IPS-18a (cell line): ENCODE measurements around the gene TBCD.

Source experiments
- H3K27ac ChIP-seq: one replicate; pipeline ENCODE4 v1.5.1; 2013; ENCODE audit warnings: low read length
- H3K27me3 ChIP-seq: one replicate; pipeline ENCODE4 v1.6.1; 2013; ENCODE audit warnings: mild to moderate bottlenecking, low read length; ENCODE audit not compliant: control insufficient read depth, insufficient read depth
- H3K36me3 ChIP-seq: one replicate; pipeline ENCODE4 v1.6.1; 2013; ENCODE audit warnings: low read depth, low read length; ENCODE audit not compliant: control insufficient read depth
- H3K4me1 ChIP-seq: one replicate; pipeline ENCODE4 v1.6.1; 2013; ENCODE audit warnings: low read depth, low read length; ENCODE audit not compliant: control insufficient read depth
- H3K4me3 ChIP-seq: one replicate; pipeline ENCODE4 v1.5.1; 2013; ENCODE audit warnings: low read length
- H3K9ac ChIP-seq: one replicate; pipeline ENCODE4 v1.6.1; 2013; ENCODE audit warnings: mild to moderate bottlenecking, low read length, moderate library complexity
- H3K9me3 ChIP-seq: one replicate; pipeline ENCODE4 v1.6.1; 2013; ENCODE audit warnings: low read depth, low read length; ENCODE audit not compliant: control insufficient read depth

Gene TBCD

DNA sequence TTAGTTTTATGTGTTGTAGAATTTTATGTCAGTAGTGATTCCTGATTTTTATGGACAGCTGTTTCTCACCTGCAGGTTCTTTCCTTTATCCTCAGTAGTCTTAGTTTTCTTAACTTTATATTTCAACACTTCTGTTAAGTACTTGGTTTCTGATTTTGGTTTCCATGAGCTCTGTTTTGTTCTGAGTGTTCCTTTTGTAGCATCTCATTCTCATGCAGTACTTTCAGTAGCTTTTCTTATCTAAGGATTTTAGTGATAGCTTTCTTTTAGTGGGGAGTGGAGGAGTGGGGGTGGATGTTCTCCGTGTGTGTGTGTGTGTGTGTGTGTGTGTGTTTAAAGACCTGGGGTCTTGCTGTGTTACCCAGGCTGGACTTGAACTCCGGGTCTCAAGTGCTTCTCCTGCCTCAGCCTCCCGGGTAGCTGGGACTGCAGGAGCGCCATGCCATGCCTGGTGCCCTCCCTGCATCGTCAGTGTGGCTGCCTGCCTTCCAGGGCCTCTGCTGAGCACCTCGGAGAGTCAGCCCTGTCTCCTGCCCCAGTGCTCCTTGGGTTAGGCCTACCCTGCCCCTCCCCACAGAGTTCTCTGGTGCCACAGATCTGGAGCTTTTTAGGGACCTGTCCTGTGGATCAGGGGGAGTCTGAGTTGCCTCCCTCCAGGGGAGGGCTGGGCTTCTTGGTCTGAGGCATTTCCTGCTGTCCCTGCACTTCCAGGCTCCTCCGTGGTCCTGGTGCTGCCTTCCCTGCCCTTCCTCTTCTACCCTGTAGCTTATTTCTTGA, 92.2 kb downstream of the TBCD start:
- Histone ChIP-seq H3K9me3 (no peaks in the 10 kb centered on the region), H3K27me3 (no peaks in the 10 kb centered on the region), H3K36me3 (peaks cover 6% of the 10 kb centered on the region), H3K4me3 (no peak overlapping the region), H3K4me1 (peaks cover 12% of the 10 kb centered on the region), H3K9ac (no peak overlapping the region), H3K27ac (no peak overlapping the region)

DNA sequence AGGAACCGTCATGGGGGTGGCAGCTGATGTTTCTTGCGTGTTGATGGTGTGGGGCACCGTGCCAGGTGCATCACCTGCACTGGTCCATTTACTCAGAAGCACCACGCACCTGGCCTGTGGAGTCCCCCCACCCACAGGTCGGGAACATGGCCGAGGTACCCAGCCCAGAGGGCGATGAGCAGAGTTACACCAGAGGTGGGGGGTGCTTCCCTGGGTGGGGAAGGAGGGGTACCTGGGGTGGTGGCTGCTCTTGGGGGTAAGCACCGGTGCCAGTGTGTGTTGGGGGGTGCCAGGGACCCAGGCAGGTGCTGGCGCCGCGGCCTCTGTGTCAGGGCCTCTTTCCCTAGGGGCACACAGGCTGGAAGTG, 92.9 kb downstream of the TBCD start:
- H3K27me3 ChIP-seq: no peaks in the 10 kb centered on the region
- H3K27ac ChIP-seq: no peak overlapping the region
- H3K9me3 ChIP-seq: no peaks in the 10 kb centered on the region
- H3K4me3 ChIP-seq: no peak overlapping the region
- H3K4me1 ChIP-seq: peaks cover 9% of the 10 kb centered on the region
- H3K9ac ChIP-seq: no peak overlapping the region
- H3K36me3 ChIP-seq: peaks cover 6% of the 10 kb centered on the region

DNA sequence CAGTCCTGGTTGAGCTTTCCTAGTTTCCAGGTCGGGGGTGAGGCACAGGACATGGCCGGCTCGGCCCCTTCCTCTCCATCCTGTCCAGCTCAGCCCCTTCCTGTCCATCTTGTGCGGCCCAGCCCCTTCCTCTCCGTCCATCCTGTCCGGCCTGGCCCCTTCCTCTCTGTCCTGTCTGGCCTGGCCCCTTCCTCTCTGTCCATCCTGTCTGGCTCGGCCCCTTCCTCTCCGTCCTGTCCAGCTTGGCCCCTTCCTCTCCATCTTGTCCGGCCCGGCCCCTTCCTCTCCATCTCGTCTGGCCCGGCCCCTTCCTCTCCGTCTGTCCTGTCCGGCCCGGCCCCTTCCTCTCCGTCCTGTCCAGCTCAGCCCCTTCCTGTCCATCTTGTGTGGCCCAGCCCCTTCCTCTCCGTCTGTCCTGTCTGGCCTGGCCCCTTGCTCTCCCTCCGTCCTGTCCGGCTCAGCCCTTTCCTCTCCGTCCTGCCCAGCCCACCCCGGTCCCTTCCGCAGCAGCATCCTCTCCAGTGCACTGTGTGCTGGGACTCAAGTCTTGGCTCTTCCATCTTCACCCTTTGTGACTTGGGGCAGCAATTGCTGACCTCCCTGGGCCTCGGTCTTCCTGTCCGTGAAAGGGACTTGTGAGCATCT, 93.4 kb downstream of the TBCD start:
- H3K4me3 ChIP-seq: no peak overlapping the region
- no peaks in the 10 kb centered on the region for H3K9me3 ChIP-seq
- peaks cover 6% of the 10 kb centered on the region for H3K36me3 ChIP-seq
- no peak overlapping the region for H3K27ac ChIP-seq
- no peaks in the 10 kb centered on the region for H3K27me3 ChIP-seq
- H3K9ac ChIP-seq: no peak overlapping the region
- H3K4me1 ChIP-seq: peaks cover 4% of the 10 kb centered on the region

DNA sequence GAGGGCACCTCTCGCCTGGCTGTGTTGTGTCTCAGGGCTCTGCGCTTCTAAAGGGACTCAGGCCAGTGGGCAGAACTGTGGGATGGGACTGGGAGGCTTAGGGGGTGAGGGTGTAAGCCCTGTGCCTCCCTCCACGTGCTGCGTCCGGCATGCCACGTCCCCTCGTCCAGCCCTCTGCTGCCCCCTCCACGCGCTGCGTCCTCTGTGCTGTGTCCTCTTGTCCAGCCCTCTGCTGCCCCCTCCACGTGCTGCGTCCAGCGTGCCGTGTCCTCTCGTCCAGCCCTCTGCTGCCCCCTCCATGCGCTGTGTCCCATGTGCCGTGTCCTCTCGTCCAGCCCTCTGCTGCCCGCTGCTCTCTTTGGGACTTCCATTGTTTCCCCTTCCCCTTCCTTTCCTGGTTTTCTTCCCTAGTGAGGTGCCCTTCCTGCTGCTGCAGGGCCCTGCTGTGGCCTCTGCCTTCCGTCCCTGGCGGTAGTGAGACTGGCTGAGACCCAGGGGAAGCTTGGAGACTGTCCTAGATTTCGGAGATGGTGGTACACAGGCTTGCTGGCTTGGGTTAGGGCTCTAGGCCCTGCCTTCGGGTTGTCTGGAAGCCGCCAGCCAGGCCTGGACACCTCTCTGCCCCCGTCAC, 94.3 kb downstream of the TBCD start:
- H3K9ac ChIP-seq: no peak overlapping the region
- no peaks in the 10 kb centered on the region for H3K4me1 ChIP-seq

DNA sequence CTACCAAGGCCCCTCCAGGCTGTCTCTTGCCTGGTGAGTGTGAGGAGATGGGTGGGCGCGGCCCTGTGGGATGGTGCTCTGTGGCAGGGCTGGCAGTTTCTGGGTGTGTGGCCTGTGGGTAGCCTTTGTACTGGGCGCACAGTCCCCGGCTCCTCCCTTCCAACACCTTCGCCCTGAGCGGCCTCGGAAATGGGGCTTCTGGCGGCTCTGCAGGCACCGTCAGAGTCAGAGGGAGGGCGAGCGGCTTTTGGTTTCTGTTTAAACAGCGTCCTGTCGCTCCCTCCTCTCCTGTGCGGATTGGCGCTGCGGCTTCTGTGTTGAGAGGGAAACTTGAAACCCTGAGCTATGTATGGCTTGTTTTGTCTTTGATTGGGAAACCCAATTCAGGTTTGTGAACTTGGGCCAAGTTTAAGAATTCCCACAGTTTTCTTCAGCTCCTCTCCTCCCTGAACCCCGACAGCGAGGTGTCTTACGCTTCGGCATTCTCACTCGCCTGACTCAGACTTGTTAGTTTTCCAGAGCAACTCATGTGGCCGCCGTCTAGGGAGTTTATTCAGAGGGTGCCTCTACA, 96.2 kb downstream of the TBCD start:
- Histone ChIP-seq H3K9ac (no peak overlapping the region), H3K27me3 (no peaks in the 10 kb centered on the region), H3K9me3 (no peaks in the 10 kb centered on the region), H3K4me1 (no peaks in the 10 kb centered on the region), H3K36me3 (peaks cover 6% of the 10 kb centered on the region), H3K4me3 (no peak overlapping the region), H3K27ac (no peak overlapping the region)

More for the DNA sequence above, 94.3 kb downstream of the TBCD start:
- H3K4me3 ChIP-seq: no peak overlapping the region
- H3K9me3 ChIP-seq: no peaks in the 10 kb centered on the region
- H3K27ac ChIP-seq: no peak overlapping the region
- H3K36me3 ChIP-seq: peaks cover 6% of the 10 kb centered on the region
- no peaks in the 10 kb centered on the region for H3K27me3 ChIP-seq

DNA sequence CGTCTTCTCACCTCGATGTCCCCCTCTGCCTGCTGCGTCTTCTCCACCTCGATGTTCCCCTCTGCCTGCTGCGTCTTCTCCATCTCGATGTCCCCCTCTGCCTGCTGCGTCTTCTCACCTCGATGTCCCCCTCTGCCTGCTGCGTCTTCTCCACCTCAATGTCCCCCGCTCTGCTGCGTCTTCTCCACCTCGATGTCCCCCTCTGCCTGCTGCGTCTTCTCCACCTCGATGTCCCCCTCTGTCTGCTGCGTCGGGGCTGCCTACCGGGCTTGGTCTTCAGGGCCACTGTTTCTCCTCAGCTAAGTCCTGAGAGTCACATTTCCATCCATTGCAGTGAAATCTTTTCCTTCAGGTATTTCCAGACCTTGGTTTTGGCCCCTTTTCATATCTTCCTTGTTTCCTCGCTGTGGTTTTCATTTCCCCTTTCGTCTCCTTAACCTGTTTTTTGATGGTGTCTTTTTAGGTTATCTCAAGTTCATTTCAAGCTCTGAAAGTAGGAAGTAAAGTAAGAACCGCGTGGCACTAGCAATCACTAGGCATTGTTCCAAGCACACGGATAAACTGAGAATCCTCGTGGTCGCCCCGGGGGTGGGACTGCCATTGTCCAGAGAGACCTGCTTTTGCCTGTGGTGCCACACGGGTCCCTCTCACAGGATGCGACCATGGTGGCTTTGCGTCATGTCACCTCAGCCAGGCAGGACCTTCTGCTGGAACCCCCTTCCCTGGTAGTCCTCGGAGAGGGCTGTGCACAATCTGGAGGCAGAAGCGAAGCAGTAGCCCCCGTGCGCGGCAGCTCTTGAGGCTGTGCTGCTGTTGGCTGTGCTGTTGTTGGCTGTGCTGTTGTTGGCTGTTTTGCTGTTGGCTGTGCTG, 97.4 kb downstream of the TBCD start:
- H3K27ac ChIP-seq: no peak overlapping the region
- H3K9me3 ChIP-seq: no peaks in the 10 kb centered on the region
- H3K4me1 ChIP-seq: no peaks in the 10 kb centered on the region
- no peak overlapping the region for H3K4me3 ChIP-seq
- H3K27me3 ChIP-seq: no peaks in the 10 kb centered on the region
- peaks cover 6% of the 10 kb centered on the region for H3K36me3 ChIP-seq
- H3K9ac ChIP-seq: no peak overlapping the region

DNA sequence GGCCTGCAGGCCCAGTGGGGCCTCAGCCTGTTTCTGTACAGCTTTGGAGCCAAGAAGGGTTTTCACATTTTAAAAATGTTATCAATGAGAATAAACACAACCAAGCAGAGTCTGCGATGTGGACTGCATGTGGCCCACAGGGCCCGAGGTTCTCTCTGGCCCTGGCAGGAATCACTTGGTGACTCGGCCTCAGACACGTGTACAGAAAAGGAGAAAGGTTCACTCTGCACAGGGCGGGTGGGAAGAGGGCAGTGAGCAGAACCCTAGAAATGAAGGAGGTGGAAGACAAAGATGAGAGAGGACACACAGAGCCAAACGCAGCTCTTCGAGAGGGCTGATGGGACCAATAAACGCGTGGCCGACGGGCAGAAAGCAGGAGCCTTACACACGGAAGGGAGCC, 99.5 kb downstream of the TBCD start:
- Histone ChIP-seq H3K27me3 (no peaks in the 10 kb centered on the region), H3K4me3 (no peak overlapping the region), H3K27ac (no peak overlapping the region), H3K9me3 (no peaks in the 10 kb centered on the region), H3K9ac (no peak overlapping the region), H3K36me3 (no peaks in the 10 kb centered on the region), H3K4me1 (no peaks in the 10 kb centered on the region)

DNA sequence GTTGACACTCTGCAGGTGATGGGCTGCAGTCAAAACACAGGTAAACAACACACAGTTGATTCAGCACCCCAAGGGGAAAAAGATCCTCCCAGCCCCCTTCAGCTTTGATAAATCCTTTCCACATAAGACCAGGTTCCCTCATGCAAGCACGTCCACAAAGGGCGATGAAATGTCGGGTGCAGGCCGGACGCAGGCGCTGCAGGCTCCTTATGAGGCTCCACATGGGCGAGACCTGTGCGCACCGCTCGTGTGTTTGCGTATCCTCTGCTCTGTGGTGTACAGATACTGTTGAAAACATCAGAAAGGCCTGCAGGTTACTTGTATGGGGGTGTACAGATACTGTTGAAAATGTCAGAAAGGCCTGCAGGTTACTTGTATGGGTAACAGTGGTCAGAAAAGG, 102.4 kb downstream of the TBCD start:
- no peaks in the 10 kb centered on the region for H3K4me1 ChIP-seq
- no peak overlapping the region for H3K4me3 ChIP-seq
- H3K36me3 ChIP-seq: no peaks in the 10 kb centered on the region
- no peaks in the 10 kb centered on the region for H3K27me3 ChIP-seq
- H3K9me3 ChIP-seq: no peaks in the 10 kb centered on the region
- no peak overlapping the region for H3K9ac ChIP-seq
- H3K27ac ChIP-seq: no peak overlapping the region

DNA sequence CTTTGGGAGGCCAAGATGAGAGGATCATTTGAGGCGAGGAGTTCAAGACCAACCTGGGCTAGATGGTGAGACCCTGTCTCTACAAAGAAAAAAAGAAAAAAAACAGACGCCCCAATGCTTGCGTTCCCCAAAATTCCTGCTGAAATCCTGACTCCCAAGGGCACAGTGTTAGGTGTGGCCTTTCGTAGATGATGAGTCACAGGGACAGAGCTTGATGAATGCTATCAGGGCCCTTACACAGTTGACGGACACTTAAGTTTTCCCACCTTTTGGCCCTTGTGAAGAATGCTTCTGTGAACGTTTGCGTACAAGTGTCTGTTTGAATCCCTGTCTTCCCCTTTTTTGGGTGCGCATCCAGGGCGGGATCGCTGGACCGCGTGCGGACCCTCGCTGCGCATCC, 104.5 kb downstream of the TBCD start:
- Histone ChIP-seq H3K4me3 (no peak overlapping the region), H3K9ac (no peak overlapping the region), H3K4me1 (no peaks in the 10 kb centered on the region), H3K27me3 (no peaks in the 10 kb centered on the region), H3K36me3 (no peaks in the 10 kb centered on the region), H3K27ac (no peak overlapping the region), H3K9me3 (no peaks in the 10 kb centered on the region)

DNA sequence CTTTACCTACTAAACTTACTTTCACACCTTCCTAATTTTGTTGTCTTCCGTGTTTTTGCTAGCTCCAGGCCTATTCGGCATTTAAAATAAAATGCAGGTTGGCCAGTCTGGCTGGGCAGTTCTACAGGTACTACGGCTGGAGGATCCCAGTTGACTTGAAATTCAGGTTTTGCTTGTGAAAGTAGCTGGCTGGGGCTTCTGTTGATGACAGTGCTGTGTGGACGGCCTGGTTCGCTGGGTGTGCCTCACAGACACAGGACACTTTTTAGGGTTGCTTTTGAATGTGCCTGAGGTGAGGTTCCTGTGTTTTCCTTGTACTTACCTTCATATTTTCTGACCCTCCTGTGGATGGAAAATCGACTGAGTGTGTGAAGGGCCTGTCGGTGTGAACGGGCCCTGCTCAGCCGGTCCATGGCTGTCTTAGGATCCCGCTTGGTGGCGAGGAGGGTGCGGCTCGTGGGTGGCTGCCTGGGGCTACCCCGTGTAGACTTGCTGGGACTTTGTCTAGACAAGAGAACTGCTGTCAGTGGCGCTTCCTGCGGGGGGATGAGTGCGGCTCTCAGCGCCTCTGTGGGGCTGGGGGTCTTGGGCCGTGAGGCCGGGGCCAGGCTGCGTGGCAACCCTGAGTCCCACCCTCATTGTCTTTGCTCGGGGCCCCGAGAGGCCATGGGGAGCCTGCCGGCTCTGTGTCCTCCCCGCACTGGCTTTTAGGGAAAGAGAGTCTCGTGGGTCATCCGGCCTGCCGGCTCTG, 106.7 kb downstream of the TBCD start:
- Histone ChIP-seq H3K27me3 (no peaks in the 10 kb centered on the region), H3K9ac (no peak overlapping the region), H3K36me3 (no peaks in the 10 kb centered on the region), H3K4me3 (no peak overlapping the region), H3K27ac (no peak overlapping the region), H3K4me1 (no peaks in the 10 kb centered on the region), H3K9me3 (no peaks in the 10 kb centered on the region)
